GM18870 (cell line): ENCODE data around the gene RSKR.
"Not testable (repeated sequence)": the region's sequence is repeated elsewhere in the genome, so short reads cannot be mapped to it uniquely, and the experiment has no call there.

Experiments
- ATAC-seq: cut with Tn5 transposase; IDR thresholded peaks from one replicate; pipeline ENCODE4 v1.9.1; 2021; ENCODE audit warnings: moderate library complexity; ENCODE audit not compliant: unreplicated experiment

RSKR gene

GRCh38 chr17:28613931-28614381 is at the start of gene RSKR:
TSS of gene RSKR (minus strand) at chr17:28614185. CDS start at chr17:28614161, 24 bp downstream.
- ATAC-seq, result no peak

GRCh38 chr17:28663723-28664122 is 49.7 kb upstream of the RSKR start:
- no peak for ATAC-seq

- ATAC-seq, result no peak
These were observed 48.5 kb upstream of the RSKR start for GRCh38 chr17:28662527-28662829.

- ATAC-seq, result peak; percentile 64
These were observed 47.9 kb upstream of the RSKR start, which contains the start of the genes SDF2 and SUPT6H for GRCh38 chr17:28661635-28662526. TSS of gene SDF2 (minus strand) at chr17:28661906. CDS start at chr17:28661876, 30 bp downstream. TSS of gene SUPT6H (plus strand) at chr17:28662205. CDS start at chr17:28673402, 11,197 bp downstream.

GRCh38 chr17:28659497-28659881 is 45.5 kb upstream of the RSKR start:
- ATAC-seq, result not testable (repeated sequence)

GRCh38 chr17:28658766-28659496 is 44.9 kb upstream of the RSKR start:
- ATAC-seq, result not testable (repeated sequence)

- not testable (repeated sequence) for ATAC-seq
These were observed 44.4 kb upstream of the RSKR start for GRCh38 chr17:28658342-28658741.

GRCh38 chr17:28657756-28658155 is 43.8 kb upstream of the RSKR start:
- ATAC-seq, result no peak

- no peak for ATAC-seq
These were observed 41.2 kb upstream of the RSKR start for GRCh38 chr17:28655160-28655559.

- no peak for ATAC-seq
These were observed 34.7 kb upstream of the RSKR start for GRCh38 chr17:28648698-28649097.

- ATAC-seq, result no peak
These were observed 32.2 kb upstream of the RSKR start for GRCh38 chr17:28646039-28646754.

GRCh38 chr17:28645576-28645939 is 31.6 kb upstream of the RSKR start:
- no peak for ATAC-seq

GRCh38 chr17:28644787-28645575 is 31.0 kb upstream of the RSKR start, which contains the start of gene BLTP2:
TSS of gene BLTP2 (minus strand) at chr17:28645158. CDS start at chr17:28645056, 102 bp downstream.
- peak; percentile 61 for ATAC-seq

- no peak for ATAC-seq
These were observed 30.2 kb upstream of the RSKR start for GRCh38 chr17:28643983-28644786.

GRCh38 chr17:28641579-28641978 is 27.6 kb upstream of the RSKR start:
- ATAC-seq, result no peak

- no peak for ATAC-seq
These were observed 21.5 kb upstream of the RSKR start for GRCh38 chr17:28635506-28635905.

- no peak for ATAC-seq
These were observed 20.4 kb upstream of the RSKR start for GRCh38 chr17:28634206-28634865.

- no peak for ATAC-seq
These were observed 12.8 kb upstream of the RSKR start for GRCh38 chr17:28626818-28627217.

GRCh38 chr17:28624148-28624547 is 10.2 kb upstream of the RSKR start:
- no peak for ATAC-seq
